CD4-positive, alpha-beta T cell treated with Interferon alpha-2 for 1 hour (primary cell): ENCODE data around the gene ECSCR.
"Not testable (repeated sequence)": the region's sequence is repeated elsewhere in the genome, so short reads cannot be mapped to it uniquely, and the experiment has no call there.

ENCODE experiments used
- DNase-seq, 2 donors: peaks; one replicate each; pipeline ENCODE4 v3.0.0-alpha.2; 2020 to 2022

ECSCR gene, protein sequence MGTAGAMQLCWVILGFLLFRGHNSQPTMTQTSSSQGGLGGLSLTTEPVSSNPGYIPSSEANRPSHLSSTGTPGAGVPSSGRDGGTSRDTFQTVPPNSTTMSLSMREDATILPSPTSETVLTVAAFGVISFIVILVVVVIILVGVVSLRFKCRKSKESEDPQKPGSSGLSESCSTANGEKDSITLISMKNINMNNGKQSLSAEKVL

GRCh38 chr5:139462586-139463276, at the start of gene ECSCR:
Gene ECSCR (minus strand): TSS chr5:139462743. CDS start chr5:139462670, 73 bp downstream.
- DNase-seq = no peak

GRCh38 chr5:139504722-139505121, 42.2 kb upstream of the ECSCR start:
- DNase-seq = not testable (repeated sequence)

DNA sequence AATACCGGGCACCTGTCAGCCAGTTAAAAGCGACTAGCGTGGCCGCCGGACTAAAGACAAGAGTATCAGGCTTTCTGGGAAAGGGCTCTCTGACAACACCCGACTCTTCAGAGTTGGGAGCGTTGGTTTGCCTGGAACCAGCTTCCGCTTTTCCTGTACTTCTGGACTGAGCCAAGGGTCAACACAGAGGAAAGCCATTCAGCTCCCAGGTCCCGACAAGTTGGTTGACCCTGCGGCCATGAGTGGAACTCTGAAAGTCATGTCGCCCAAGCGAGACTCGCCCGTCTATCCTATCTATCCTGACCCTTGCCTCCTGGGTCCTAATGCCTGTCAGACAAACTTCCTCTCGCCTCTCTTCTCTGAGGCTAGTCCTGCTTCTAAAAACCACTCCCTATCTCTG, 41.3 kb upstream of the ECSCR start:
- not testable (repeated sequence) for DNase-seq

GRCh38 chr5:139503036-139503817, 40.7 kb upstream of the ECSCR start:
- not testable (repeated sequence) for DNase-seq

DNA sequence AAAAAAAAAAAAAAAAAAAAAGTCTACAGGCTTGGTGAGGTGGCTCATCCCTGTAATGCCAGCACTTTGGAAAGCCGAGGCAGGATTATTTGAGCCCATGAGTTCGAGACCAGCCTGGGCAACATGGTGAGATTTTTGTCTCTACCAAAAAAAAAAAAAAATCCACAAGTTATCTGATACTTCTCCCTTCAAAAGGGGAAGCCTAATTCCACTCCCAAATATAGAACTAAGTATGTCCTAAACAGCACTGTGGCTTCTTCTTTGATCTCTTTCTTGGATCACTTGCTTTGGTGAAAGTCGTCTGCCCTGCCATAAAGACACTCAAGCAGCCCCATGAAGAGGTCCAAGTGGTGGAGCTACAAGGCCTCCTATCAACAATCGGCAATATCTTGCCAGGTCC, 38.8 kb upstream of the ECSCR start:
- no peak for DNase-seq

GRCh38 chr5:139495638-139496435, 33.3 kb upstream of the ECSCR start:
- no peak for DNase-seq

GRCh38 chr5:139494832-139495231, 32.3 kb upstream of the ECSCR start:
- DNase-seq = no peak

DNA sequence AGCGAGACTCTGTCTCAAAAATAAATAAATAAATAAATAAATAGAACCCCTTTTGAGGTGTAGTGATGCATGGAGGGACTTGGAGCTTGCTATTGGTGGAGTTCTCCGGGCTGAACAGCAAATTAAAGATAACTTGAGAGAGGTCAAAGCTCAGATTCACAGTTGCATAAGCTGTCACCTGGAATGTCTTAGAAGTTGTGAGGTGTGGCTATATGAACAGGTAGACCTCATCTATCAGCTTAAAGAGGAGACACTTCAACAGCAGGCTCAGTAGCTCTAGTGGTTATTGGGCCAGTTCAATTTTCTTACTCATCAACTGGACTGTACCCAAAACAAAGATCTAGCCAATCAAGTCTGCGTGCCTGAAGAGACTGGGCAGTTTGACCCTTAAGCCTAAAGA, 31.7 kb upstream of the ECSCR start:
- DNase-seq = no peak

GRCh38 chr5:139492700-139493192, 30.2 kb upstream of the ECSCR start:
- DNase-seq = no peak

DNA sequence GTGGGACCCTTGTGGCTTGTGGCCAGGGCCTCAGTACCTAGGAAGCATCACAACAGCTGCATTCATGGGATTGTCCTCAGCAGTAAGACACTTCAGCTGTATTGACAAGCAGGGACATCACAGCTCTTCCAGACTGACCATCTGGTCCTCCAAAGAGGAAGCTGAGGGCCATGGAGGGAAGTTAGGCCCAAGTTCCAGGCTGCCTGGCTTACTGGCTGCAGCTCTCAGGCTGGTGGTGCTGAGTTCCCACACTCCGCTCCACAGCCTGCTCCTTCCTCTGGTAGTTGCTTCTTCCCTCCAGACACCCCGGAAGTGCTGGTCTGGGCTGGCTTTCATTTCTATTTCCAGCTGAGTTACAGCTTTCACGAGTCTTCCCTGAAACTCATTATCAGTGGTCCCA, 25.7 kb upstream of the ECSCR start:
- DNase-seq = peak in 1 of 2 donors; percentile 35

- DNase-seq = no peak
Measured at GRCh38 chr5:139486201-139486600, 23.7 kb upstream of the ECSCR start.

GRCh38 chr5:139482890-139483208, 20.3 kb upstream of the ECSCR start:
- not testable (repeated sequence) for DNase-seq

DNA sequence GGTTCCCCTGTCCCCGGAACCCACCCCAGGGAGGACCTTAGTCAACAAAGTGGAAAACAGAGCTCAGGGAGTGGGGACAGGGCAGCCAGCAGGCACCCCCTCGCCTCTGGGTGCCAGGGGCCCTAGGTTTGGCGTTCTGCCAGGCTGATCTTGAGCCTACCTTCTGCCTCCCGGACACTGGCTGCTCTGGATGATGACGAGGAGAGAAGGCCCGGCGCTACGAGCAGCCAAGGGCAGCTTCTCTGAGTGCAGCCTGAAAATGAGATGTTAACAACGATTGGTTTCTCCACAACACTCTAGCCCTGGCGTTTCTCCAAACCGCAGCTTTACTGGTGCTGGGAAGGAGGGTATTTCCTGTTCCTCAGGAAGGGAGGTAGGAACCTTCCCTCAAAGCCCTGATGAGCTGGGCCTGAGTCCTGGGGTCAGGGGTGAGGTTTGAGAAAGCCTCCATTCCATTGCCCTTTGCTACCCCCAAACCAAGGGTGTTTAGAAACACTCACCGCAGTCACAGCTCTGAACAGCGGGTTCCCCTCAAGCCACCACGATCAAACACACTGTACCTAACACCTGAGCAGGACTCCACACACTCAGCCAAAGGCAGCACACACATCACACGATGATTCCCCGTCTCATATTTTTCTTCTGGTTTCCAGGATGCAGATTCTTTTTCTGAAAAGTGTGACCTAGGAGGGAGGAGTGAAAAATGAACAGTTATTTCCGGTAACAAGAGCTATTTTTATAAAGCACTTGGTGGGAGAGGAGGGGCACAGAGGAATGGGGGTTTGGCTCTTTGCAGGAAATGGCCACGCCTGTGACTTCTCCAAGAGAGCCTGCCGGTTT, 19.7 kb upstream of the ECSCR start, which contains the start of gene STING1:
Gene STING1, minus strand, starts transcription at position 709 of the 840 bp plus-strand sequence. CDS start 1,054 bp downstream, outside the sequence.
- DNase-seq = peak; percentile 84 to 90

DNA sequence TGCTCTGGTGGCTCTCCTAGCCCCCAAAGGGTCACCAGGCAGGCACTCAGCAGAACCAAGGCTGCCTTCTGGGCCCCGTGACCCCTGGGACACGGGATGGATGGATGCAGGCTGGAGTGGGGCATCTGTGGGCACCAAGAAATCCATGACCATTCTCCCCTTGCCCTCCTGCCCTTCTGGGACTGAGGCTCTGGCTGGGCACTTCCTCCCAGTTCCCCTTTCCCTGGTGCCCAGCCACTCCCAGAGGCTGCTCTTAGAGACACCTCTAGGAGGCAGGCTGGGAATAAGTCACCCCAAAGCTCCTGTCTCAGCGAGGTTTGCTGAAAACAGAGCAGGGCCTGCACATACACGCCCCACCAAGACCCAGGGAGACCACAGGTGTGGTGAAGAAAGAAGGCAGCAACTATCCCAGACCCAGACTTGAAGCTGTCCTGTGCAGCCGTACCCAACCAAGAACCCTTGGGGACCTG, 19.1 kb upstream of the ECSCR start:
- peak; percentile 42 to 53 for DNase-seq

DNA sequence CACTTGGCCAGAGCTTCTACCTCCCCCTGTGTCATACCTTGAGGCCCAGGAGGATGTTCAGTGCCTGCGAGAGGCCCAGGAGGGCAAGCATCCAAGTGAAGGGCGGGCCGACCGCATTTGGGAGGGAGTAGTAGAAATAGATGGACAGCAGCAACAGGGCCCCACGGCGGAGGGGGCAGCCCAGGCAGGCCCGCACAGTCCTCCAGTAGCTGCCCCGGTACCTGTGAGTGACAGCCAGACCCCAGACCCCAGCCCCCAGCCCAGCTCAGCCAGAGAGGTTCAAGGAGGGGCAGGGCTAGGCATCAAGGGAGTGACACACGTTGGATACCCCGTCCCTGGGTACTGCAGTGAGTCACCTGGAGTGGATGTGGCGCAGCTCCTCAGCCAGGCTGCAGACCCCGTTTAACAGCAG, 18.6 kb upstream of the ECSCR start:
- peak in 1 of 2 donors; percentile 42 for DNase-seq

DNA sequence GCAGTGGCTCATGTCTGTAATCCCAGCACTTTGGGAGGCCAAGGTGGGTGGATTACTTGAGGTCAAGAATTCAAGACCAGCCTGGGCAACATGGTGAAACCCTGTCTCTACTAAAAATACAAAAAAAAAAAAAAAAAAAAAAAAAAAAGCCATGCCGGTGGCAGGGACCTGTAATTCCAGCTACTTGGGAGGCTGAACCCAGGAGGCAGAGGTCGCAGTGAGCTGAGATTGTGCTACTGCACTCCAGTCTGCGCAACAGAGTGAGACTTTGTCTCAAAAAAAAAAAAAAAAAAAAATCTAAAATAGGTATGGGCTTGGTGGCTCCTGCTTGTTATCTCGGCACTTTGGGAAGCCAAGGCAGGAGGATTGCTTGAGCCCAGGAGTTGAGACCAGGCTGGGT, 17.2 kb upstream of the ECSCR start:
- not testable (repeated sequence) for DNase-seq

DNA sequence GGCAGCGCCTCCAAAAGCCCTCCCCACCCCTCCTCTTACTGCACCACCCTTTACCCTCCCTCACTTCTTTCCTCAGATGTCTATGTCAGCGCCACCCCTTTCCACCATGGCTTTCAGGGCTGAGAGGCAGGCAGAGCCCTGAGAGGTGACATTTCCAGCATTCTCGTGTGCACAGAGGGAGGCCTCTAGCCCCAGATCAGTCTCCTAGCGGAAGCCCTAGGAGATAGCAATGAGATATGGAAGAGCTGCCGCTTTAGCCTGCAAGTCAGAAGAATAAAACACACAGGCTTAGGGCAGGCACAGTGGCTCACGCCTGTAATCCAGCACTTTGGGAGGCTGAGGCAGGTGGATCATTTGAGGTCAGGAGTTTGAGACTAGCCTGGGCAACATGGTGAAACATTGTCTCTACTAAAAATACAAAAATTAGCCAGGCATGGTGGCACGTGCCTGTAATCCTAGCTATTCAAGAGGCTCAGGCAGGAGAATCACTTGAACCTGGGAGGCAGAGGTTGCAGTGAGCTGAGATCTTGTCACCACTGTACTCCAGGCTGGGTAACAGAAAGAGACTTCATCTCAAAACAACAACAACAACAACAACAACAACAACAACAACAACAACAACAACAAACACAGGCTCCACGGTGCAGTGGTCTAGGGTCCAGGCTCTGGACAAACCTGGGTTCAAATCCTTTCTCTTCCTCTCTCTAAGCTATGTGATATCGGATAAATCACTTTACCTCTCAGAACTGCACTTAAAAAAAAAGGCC, 16.3 kb upstream of the ECSCR start:
- not testable (repeated sequence) for DNase-seq

DNA sequence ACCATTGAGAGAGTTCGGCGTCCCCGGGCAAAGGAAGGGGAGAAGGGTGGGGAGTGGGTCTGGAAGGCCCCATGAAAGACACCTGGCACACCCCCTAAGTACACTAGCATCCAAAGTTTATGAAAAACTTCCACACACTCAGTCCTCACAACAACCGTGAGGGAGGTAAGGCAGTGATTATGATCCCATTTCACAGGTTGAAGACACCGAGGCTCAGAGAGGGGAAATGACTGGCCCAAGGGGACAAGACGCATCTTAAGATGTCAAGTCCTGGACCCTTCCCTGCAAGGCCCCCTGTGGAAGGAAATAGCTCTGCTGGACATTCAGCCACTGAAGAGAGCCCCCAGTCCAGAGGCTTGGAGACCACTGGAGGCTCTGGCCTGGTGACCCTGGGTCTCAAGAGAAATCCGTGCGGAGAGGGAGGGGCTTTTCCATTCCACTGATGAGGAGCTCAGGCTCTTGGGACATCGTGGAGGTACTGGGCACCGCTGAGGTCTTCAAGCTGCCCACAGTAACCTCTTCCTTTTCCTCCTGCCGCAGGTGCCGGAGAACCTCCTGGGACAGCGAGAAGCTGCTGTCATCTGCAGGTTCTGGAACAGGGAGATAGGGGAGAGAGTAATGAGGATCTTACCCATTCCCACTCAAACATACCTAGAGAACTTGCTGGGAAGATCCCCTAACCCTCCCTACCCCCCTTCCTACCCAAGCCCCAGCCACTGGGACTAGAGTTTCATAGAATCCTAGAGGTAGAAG, 13.5 kb upstream of the ECSCR start:
- no peak for DNase-seq

- peak; percentile 44 to 54 for DNase-seq
Measured at GRCh38 chr5:139474890-139475791, 12.6 kb upstream of the ECSCR start.
